Smooth muscle cell (in vitro differentiated cells): ENCODE data around the gene NHSL2. TPM values are rescaled to one million over a fixed set of nuclear protein-coding genes. Genes with fewer than 3 reads are reported as not detected.

Source experiments
- DNase-seq: peaks from one replicate; lab custom pipeline; 2025; ENCODE audit not compliant: unreplicated experiment; lab: John Stamatoyannopoulos, UW
- H2AFZ ChIP-seq: fragments of 200-600 bp; sonication (generic); 2 replicates; pipeline ENCODE4 v1.6.0; 2016; ENCODE audit warnings: antibody characterized with exemption, low read depth, mild to moderate bottlenecking
- H3F3A ChIP-seq: fragments of 200-600 bp; sonication (generic); 2 replicates; pipeline ENCODE4 v1.6.0; 2017; ENCODE audit warnings: antibody characterized with exemption, low read depth
- H3K27ac ChIP-seq: fragments of 200-600 bp; sonication (generic); 2 replicates; pipeline ENCODE4 v1.5.1; 2016; ENCODE audit warnings: low read depth, mild to moderate bottlenecking
- H3K27me3 ChIP-seq: fragments of 200-600 bp; sonication (generic); 2 replicates; pipeline ENCODE4 v1.6.1; 2016; ENCODE audit warnings: low read depth, mild to moderate bottlenecking
- H3K36me3 ChIP-seq: fragments of 200-600 bp; sonication (generic); 2 replicates; pipeline ENCODE4 v1.5.1; 2016; ENCODE audit warnings: low read depth
- H3K4me1 ChIP-seq: fragments of 200-600 bp; sonication (generic); 2 replicates; pipeline ENCODE4 v1.5.1; 2016; ENCODE audit warnings: low read depth
- H3K4me2 ChIP-seq: fragments of 200-600 bp; sonication (generic); 2 replicates; pipeline ENCODE4 v1.6.0; 2016; ENCODE audit warnings: mild to moderate bottlenecking
- H3K4me3 ChIP-seq: fragments of 200-600 bp; sonication (generic); 2 replicates; pipeline ENCODE4 v1.5.1; 2016; ENCODE audit warnings: mild to moderate bottlenecking
- H3K79me2 ChIP-seq: fragments of 200-600 bp; sonication (generic); 2 replicates; pipeline ENCODE4 v1.6.0; 2016; ENCODE audit warnings: low read depth, mild to moderate bottlenecking
- H3K9ac ChIP-seq: fragments of 200-600 bp; sonication (generic); 2 replicates; pipeline ENCODE4 v1.6.0; 2016; ENCODE audit warnings: low read depth
- H3K9me3 ChIP-seq: fragments of 200-600 bp; sonication (generic); replicated peaks from 2 replicates; pipeline ENCODE4 v1.5.1; 2016; ENCODE audit warnings: low read depth
- H4K20me1 ChIP-seq: fragments of 200-600 bp; sonication (generic); 2 replicates; pipeline ENCODE4 v1.6.0; 2016; ENCODE audit warnings: low read depth
- WGBS: methylation state at CpG from one replicate; pipeline ENCODE4 v1.1.7; 2016; ENCODE audit warnings: low lambda C conversion rate; 5-methylcytosine and 5-hydroxymethylcytosine counted together
- polyA plus RNA-seq: library from polyadenylated mRNA; unstranded; fragments of >200 nt; fragmentation: Nextera tagmentation; extraction: Ambion mirVana; gene quantifications from 2 replicates; pipeline ENCODE4 v1.2.1, GENCODE V29; 2016
- total RNA-seq: library from RNA; depleted of rRNA; stranded (reverse); fragments of >200 nt; gene quantifications from 2 replicates; pipeline ENCODE4 v1.2.3, GENCODE V29; 2014
- TF ChIP-seq, protein P1 (sequence below): fragments of 200-600 bp; sonication (generic); IDR thresholded peaks from 2 replicates; pipeline ENCODE4 v1.5.1; 2017; ENCODE audit warnings: borderline replicate concordance, mild to moderate bottlenecking, antibody characterized with exemption; ENCODE audit not compliant: insufficient read depth, poor library complexity, severe bottlenecking

The NHSL2 gene
- total and polyA plus RNA-seq, 2 experiments from 2014 or later, result 2.9 to 3.3 TPM

DNA sequence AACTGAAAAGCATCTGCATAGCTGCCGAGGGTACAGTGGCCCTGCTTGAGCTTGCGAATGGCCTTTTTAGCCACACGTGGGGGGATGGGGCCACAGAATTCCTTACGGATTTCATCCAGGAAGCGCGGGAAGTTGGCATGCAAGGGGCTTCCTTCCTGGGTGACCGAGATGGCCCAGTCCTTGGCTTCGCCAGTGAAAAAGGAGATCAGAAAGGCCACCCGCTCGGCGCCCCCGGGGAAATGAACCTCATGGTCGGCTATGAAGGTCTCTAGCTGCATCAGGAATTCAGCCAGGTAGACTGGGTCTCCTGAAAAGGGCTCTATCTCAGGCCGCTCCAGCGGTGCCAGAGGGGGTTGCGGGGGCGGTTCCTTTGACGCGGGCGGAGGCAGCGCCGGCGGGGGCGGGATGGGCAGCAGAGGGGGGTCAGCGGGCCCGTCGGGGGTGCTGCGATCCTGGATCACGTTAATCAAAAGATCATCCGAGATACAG lies 220.2 kb downstream of the NHSL2 start:
- no peak for DNase-seq
- Histone ChIP-seq H3K4me1 (no peaks in the 10 kb centered on the region), H3K36me3 (no peaks in the 10 kb centered on the region), H3K27ac (no peak overlapping the region), H3K9me3 (no peaks in the 10 kb centered on the region), H2AFZ (no peak overlapping the region), H3F3A (no peaks in the 10 kb centered on the region), H3K27me3 (no peaks in the 10 kb centered on the region), H3K4me2 (peak overlapping the region; percentile 86), H4K20me1 (no peaks in the 10 kb centered on the region), H3K4me3 (peak overlapping the region; percentile 58), H3K79me2 (no peaks in the 10 kb centered on the region), H3K9ac (peak overlapping the region; percentile 43)
- 45% methylated on average over 23 of the region's 30 CpGs for WGBS
- TF ChIP-seq, protein P1, sequence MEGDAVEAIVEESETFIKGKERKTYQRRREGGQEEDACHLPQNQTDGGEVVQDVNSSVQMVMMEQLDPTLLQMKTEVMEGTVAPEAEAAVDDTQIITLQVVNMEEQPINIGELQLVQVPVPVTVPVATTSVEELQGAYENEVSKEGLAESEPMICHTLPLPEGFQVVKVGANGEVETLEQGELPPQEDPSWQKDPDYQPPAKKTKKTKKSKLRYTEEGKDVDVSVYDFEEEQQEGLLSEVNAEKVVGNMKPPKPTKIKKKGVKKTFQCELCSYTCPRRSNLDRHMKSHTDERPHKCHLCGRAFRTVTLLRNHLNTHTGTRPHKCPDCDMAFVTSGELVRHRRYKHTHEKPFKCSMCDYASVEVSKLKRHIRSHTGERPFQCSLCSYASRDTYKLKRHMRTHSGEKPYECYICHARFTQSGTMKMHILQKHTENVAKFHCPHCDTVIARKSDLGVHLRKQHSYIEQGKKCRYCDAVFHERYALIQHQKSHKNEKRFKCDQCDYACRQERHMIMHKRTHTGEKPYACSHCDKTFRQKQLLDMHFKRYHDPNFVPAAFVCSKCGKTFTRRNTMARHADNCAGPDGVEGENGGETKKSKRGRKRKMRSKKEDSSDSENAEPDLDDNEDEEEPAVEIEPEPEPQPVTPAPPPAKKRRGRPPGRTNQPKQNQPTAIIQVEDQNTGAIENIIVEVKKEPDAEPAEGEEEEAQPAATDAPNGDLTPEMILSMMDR, result no peak

DNA sequence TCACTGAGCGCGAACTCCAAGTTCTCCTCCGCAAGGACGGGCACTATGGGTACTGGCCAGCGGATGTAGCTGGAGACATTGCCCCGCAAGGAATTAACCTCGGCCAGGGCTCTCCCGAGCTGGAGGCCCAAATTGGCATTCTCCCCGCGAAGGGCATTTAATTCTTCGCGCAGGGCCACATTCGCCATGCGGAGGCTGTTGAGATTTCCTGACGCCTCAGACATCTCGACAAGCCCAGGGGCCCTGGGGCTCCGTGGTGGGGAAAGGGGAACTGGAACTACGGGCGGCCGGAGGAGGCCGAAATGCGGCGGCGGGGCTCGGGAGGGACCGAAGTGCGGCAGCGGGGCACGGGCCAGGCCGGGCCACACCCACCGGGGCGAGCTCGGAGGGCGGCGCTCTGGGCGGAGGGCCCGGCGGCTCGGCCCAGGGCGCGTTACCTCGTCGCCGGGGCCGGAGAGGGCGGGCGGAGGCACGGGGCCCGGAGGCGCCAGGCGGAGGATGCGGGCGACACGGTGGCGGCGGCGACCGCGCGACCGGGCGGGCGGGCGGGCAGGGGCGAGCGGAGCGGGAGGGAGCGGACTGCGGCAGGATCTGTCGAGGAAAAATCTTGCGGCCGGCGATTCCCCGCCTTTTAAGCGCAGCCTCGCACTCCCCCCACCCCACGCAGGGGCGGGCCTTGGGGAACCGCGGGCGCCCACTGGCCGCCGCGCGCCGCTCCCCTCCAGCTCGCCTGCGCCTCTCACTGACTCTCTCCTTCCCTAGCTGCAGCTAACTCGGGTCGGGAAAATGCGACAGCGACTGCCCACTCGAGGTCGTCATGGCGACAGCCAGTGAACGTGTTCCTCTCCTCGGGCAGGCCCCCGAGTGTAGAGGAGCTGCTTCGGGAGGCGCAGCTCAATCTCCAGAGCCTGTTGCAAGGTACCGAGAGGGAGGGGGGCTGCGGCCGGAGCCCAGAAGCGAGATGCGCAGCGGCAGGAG lies 221.0 kb downstream of the NHSL2 start, which contains the start of gene RTL5:
TSS of gene RTL5 (minus strand) at position 599 of the 978 bp plus-strand sequence.
- peak; percentile 45 for DNase-seq
- no peaks in the 10 kb centered on the region for H3F3A ChIP-seq
- peak within 1 kb of the TSS; percentile 43 for H3K9ac ChIP-seq
- TF ChIP-seq, protein P1, result no peak
- H3K4me1 ChIP-seq, result no peaks in the 10 kb centered on the region
- H3K27me3 ChIP-seq, result no peaks in the 10 kb centered on the region
- no peaks in the 10 kb centered on the region for H3K9me3 ChIP-seq
- H3K27ac ChIP-seq, result no peak within 1 kb of the TSS
- H3K79me2 ChIP-seq, result no peaks in the 10 kb centered on the region
- no peaks in the 10 kb centered on the region for H3K36me3 ChIP-seq
- peak within 1 kb of the TSS; percentile 58 for H3K4me3 ChIP-seq
- no peaks in the 10 kb centered on the region for H4K20me1 ChIP-seq
- WGBS, result 41% methylated on average over 45 of the region's 106 CpGs
- no peak within 1 kb of the TSS for H2AFZ ChIP-seq
- peak within 1 kb of the TSS; percentile 86 for H3K4me2 ChIP-seq

DNA sequence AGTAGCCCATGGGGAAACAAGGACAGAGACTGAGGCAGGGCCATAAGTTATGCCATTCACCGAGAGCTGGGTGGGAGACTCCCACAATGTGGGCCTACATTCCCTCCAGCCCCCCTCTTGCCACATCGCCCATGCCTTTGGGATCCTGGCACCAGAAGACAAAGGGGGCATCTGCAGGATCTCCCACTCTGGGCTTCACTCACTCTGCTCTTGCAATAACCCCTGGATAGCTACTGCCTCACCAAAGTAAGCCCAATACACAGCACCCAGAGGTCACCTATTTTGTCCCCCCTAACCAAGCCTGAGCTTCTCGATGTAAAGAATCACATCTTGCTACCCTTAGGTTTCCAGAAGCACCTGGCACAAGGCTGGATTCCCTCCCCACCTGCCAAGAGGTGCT lies 221.8 kb downstream of the NHSL2 start:
- TF ChIP-seq, protein P1, result no peak
- no peak overlapping the region for H3K9ac ChIP-seq
- 80% methylated on average over 3 of the region's 3 CpGs for WGBS
- no peaks in the 10 kb centered on the region for H3K27me3 ChIP-seq
- no peaks in the 10 kb centered on the region for H3K79me2 ChIP-seq
- H4K20me1 ChIP-seq, result no peaks in the 10 kb centered on the region
- peak overlapping the region; percentile 80 for H3K4me2 ChIP-seq
- no peaks in the 10 kb centered on the region for H3K36me3 ChIP-seq
- no peaks in the 10 kb centered on the region for H3F3A ChIP-seq
- H3K4me1 ChIP-seq, result no peaks in the 10 kb centered on the region
- H3K9me3 ChIP-seq, result no peaks in the 10 kb centered on the region
- no peak overlapping the region for H3K27ac ChIP-seq
- DNase-seq, result no peak
- no peak overlapping the region for H2AFZ ChIP-seq
- H3K4me3 ChIP-seq, result peak overlapping the region; percentile 58
